NCI-H1436 (cell line): ENCODE data around the gene LRRC45.
A peak's percentile ranks its signal among the peaks of the same experiment; 100 is the strongest.

Experiments
- DNase-seq: peaks from one replicate; lab custom pipeline; 2025; lab: John Stamatoyannopoulos, UW

LRRC45 gene

GRCh38 chr17:82063424-82064415 lies 40.6 kb downstream of the LRRC45 start:
- no peak for DNase-seq

GRCh38 chr17:82064433-82065192 lies 41.5 kb downstream of the LRRC45 start:
- DNase-seq = no peak

DNA sequence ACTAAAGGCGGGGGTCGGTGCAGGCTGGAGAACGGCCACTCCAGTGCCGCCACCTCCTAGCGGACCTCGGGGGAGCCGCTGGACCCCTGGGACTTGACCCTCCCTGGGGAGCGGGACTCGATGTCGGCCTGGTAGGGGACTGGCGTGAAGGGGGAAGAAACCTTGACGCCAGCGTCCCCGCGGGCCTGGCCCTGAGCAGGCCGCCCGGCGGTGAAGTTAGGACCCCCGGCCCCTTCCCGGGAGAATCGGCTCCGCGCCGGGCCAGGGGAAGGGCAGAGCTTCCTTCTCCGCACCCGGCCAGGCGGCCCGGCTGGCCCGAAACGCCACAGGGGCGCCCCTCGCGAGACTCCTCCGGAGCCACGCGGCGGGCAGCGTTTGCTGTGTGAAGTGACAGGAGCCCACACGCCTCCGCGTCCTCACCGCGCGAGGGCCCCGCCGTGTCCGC lies 42.1 kb downstream of the LRRC45 start:
- no peak for DNase-seq

DNA sequence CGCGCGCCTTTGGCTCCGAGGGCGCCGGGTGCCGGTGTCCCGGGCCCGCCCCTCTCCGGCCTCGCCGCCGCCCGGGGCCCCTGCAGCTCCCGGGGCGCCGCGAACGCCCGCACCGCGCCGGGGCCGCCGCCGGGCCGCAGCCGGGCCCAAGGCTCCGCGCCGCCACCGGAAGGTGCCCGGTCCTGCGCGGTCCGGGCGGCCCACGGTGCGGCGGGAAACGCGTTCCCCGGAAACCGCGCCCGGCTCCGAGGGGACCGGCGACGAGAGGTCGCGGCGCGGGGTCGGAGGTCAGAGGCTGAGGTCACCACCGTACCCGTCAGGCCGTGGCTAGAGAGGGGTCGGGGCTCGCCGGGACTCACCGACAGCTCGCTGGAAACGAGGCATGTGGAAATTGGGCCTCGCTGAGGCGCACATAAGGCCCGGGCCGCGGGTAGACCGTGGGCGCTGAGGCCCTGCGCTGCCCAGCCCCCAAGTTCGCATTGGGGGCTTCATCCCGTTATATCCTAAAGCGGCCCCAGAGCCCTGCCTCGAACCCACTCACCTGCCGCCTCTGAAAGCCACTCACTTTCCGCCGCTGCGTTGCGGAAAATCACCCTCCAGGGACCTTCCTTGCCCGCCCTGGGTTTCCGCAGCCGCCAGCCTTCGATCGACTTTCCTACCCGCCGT lies 42.7 kb downstream of the LRRC45 start, which contains the start of gene DUS1L:
Gene DUS1L, minus strand, starts transcription at position 167 of the 666 bp plus-strand sequence. CDS start 745 bp downstream, outside the sequence.
- DNase-seq = peak; percentile 47

- no peak for DNase-seq
Measured at GRCh38 chr17:82070611-82071010, 47.5 kb downstream of the LRRC45 start.

- DNase-seq = no peak
Measured at GRCh38 chr17:82072827-82073226, 49.7 kb downstream of the LRRC45 start.

DNA sequence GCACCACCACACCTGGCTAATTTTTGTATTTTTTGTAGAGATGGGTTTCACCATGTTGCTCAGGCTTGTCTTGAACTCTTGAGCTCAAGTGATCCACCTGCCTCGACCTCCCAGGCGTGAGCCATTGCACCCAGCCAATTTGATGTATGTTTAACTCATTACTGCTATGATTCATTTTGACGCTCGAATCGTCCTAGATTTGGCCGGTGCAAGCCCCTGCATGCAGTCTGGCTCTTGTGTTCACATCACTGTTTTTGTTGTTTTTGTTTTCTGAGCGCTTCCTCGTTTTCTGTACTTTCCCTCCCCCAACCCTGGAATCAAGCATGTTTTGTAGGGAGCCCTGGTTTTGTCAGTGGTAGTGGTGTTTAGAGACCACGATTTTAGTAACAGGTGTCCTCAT lies 50.3 kb downstream of the LRRC45 start:
- DNase-seq = no peak

GRCh38 chr17:82076018-82076784 lies 53.1 kb downstream of the LRRC45 start:
- DNase-seq = no peak

- no peak for DNase-seq
Measured at GRCh38 chr17:82076785-82077591, 53.9 kb downstream of the LRRC45 start.

- DNase-seq = no peak
Measured at GRCh38 chr17:82077617-82078358, 54.7 kb downstream of the LRRC45 start.

DNA sequence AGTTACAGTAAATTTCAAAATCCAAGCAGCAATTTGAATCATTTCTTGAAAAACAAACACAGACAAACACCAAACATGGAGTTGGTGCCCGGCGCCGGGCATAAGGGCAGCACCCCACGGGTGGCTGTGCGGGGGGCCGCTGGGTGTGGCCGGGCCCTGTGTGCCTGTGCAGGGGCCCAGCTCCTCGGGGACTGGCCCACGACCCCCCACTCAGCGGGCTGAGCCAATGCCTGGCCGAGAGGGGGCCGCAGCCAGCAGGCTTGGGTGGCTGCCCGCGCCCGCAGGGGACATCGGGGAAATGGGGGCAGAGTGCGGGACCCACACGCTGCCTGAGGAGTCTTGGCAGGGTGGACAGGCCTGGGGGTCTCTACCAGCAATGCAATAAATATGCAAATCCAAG lies 55.3 kb downstream of the LRRC45 start:
- no peak for DNase-seq

- no peak for DNase-seq
Measured at GRCh38 chr17:82079001-82079677, 56.0 kb downstream of the LRRC45 start.

DNA sequence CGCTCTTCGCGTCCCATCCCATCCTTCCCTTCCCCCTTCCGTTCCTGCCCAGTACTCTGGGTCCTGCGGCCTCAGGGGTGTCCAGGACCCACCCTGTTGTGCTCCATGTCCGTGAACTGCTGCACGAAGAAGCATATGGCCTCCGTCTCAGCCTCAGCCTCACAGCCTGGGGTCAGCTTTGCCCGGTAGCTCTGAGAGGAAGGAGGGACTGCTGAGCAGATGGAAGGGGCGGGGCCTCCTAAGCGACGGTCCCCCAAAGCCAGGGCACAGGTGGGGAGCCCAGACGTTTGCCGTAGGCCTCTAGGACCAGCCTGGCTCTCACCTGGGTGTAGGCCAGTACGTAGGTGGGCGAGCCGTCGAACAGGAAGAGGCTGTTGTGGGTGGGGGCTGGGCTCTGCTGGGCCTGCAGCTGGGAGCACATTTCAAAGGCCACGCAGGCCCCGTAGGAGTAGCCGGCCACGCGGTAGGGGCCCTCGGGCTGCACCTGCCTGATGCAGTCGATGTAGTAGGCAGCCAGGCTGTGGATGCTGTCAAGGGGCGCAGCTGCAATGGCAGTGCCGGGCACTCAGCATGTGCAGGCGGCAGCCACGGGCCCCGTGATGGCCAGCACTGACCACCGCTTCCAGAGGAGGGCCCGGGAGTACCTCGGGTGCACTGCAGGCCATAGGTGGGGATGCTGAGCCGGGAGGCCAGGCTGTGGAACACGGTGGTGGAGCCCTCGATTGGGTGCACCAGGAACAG lies 57.1 kb downstream of the LRRC45 start:
- DNase-seq = no peak
